GM12874 (cell line): ENCODE data around the gene TCF23.

ENCODE experiments used
- CTCF ChIP-seq: IDR thresholded peaks from 2 replicates; pipeline ENCODE4 v1.5.1; 2011; ENCODE audit warnings: low read depth, mild to moderate bottlenecking, control low read depth, low read length, moderate library complexity; ENCODE audit not compliant: insufficient read depth

Gene TCF23

GRCh38 chr2:27170581-27171337 lies 22.0 kb downstream of the TCF23 start:
- TF ChIP-seq CTCF, result no peak

- no peak for TF ChIP-seq CTCF
Observed at GRCh38 chr2:27171351-27171848, 22.6 kb downstream of the TCF23 start.

- TF ChIP-seq CTCF, result no peak
Observed at GRCh38 chr2:27174638-27175037, 25.8 kb downstream of the TCF23 start.

GRCh38 chr2:27175330-27175729 lies 26.5 kb downstream of the TCF23 start:
- TF ChIP-seq CTCF, result no peak

- no peak for TF ChIP-seq CTCF
Observed at GRCh38 chr2:27177441-27178351, 28.9 kb downstream of the TCF23 start.

GRCh38 chr2:27178469-27178868 lies 29.7 kb downstream of the TCF23 start:
- no peak for TF ChIP-seq CTCF

GRCh38 chr2:27179344-27180000 lies 30.7 kb downstream of the TCF23 start:
- TF ChIP-seq CTCF, result no peak
